Esophagus muscularis mucosa (tissue), 4 donors: ENCODE results near the gene DUSP12.

Experiments used
- EP300 ChIP-seq: sonication (generic); formaldehyde crosslinking; IDR thresholded peaks from one replicate; pipeline ENCODE4 v1.6.1; 2017; ENCODE audit warnings: antibody characterized with exemption
- POLR2AphosphoS5 ChIP-seq, 2 donors: sonication (generic); formaldehyde crosslinking; IDR thresholded peaks; one replicate each; pipeline ENCODE4 v1.6.1; 2017; ENCODE audit warnings: antibody characterized with exemption in 2 of 2
- TF ChIP-seq, protein P1 (sequence below), 3 experiments: fragments of 200-600 bp in 2 of 3; fragments of 450-650 bp in 1 of 3; sonication (generic) in 2 of 3; IDR thresholded peaks; one replicate each; pipeline ENCODE4 v1.5.1; 2017 to 2019; ENCODE audit warnings: antibody characterized with exemption in 3 of 3, mild to moderate bottlenecking in 2 of 3, moderate library complexity in 1 of 3

DNA sequence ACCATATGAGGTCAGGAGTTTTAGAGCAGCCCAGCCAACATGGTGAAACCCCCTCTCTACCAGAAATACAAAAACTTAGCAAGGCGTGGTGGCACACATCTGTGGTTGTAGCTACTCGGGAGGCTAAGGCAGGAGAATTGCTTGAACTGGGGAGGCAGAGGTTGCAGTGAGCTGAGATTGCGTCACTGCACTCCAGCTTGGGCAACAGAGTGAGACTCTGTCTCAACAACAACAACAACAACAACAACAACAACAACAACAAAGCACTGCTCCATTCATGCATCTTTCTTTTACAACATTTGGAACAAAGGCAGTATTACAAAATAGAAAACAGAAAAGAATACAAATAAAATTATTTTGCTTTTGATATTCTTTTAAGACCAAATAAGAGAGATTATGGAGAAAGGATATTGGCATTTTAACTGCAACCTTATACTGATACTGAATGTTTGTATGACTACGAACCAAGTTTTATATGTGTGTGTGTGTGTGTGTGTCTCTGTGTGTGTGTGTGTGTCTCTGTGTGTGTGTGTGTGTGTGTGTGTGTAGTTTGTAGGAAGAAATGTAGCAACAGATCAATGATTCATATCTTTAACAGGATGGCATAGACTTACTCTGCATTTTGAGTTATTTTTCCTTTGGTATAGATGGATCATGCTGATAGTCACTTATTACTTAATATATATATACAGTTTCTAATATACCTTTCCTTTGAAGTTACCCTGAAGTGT is 41.2 kb downstream of the DUSP12 start:
- TF ChIP-seq, protein P1, sequence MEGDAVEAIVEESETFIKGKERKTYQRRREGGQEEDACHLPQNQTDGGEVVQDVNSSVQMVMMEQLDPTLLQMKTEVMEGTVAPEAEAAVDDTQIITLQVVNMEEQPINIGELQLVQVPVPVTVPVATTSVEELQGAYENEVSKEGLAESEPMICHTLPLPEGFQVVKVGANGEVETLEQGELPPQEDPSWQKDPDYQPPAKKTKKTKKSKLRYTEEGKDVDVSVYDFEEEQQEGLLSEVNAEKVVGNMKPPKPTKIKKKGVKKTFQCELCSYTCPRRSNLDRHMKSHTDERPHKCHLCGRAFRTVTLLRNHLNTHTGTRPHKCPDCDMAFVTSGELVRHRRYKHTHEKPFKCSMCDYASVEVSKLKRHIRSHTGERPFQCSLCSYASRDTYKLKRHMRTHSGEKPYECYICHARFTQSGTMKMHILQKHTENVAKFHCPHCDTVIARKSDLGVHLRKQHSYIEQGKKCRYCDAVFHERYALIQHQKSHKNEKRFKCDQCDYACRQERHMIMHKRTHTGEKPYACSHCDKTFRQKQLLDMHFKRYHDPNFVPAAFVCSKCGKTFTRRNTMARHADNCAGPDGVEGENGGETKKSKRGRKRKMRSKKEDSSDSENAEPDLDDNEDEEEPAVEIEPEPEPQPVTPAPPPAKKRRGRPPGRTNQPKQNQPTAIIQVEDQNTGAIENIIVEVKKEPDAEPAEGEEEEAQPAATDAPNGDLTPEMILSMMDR (IDR thresholded peaks at IDR 0.05) = no peak
- TF ChIP-seq POLR2AphosphoS5 (IDR thresholded peaks at IDR 0.05) = no peak
- TF ChIP-seq EP300 = no peak
